Measurements from ENCODE around the gene ABHD10. TPM values are rescaled to one million over a fixed set of nuclear protein-coding genes. Genes with fewer than 3 reads are reported as not detected.

The ABHD10 gene
- total RNA-seq, 1 donor from 2014 or later = 40.2 TPM

- H3K27me3 Mint-ChIP-seq = peaks cover 27% of the 10 kb centered on the region
- no peaks in the 10 kb centered on the region for H3K9me3 Mint-ChIP-seq
- no peak overlapping the region for H3K27ac Mint-ChIP-seq
- H3K36me3 Mint-ChIP-seq = peaks cover 5% of the 10 kb centered on the region
- TF ChIP-seq CTCF (conservative IDR thresholded peaks at IDR 0.05) = no peak
- H3K4me3 Mint-ChIP-seq = peak overlapping the region; percentile 93
- H3K4me1 Mint-ChIP-seq (ENCODE audit: unreplicated experiment) = peaks cover 42% of the 10 kb centered on the region
- DNase-seq (ENCODE audit: extremely low spot score, unreplicated experiment) = no peak
Observed at GRCh38 chr3:112000966-112001365, 22.1 kb downstream of the ABHD10 start.

- peaks cover 27% of the 10 kb centered on the region for H3K27me3 Mint-ChIP-seq
- peaks cover 42% of the 10 kb centered on the region for H3K4me1 Mint-ChIP-seq (ENCODE audit: unreplicated experiment)
- no peak for DNase-seq (ENCODE audit: extremely low spot score, unreplicated experiment)
- no peaks in the 10 kb centered on the region for H3K9me3 Mint-ChIP-seq
- peak overlapping the region; percentile 4 for H3K4me3 Mint-ChIP-seq
- no peak overlapping the region for H3K27ac Mint-ChIP-seq
- H3K36me3 Mint-ChIP-seq = peaks cover 5% of the 10 kb centered on the region
- no peak for TF ChIP-seq CTCF (conservative IDR thresholded peaks at IDR 0.05)
Observed at GRCh38 chr3:112001526-112001925, 22.7 kb downstream of the ABHD10 start.

GRCh38 chr3:112002096-112002971 is 23.5 kb downstream of the ABHD10 start:
- Mint-ChIP-seq H3K27ac (no peak overlapping the region), H3K36me3 (peaks cover 5% of the 10 kb centered on the region), H3K27me3 (peaks cover 27% of the 10 kb centered on the region), H3K4me3 (no peak overlapping the region), H3K9me3 (no peaks in the 10 kb centered on the region), H3K4me1 (ENCODE audit: unreplicated experiment) (peaks cover 42% of the 10 kb centered on the region)
- DNase-seq (ENCODE audit: extremely low spot score, unreplicated experiment) = no peak
- TF ChIP-seq CTCF (conservative IDR thresholded peaks at IDR 0.05) = no peak

- Mint-ChIP-seq H3K4me1 (ENCODE audit: unreplicated experiment) (peaks cover 42% of the 10 kb centered on the region), H3K36me3 (peaks cover 5% of the 10 kb centered on the region), H3K4me3 (no peak overlapping the region), H3K9me3 (no peaks in the 10 kb centered on the region), H3K27ac (peak overlapping the region; percentile 59), H3K27me3 (peaks cover 27% of the 10 kb centered on the region)
- TF ChIP-seq CTCF (conservative IDR thresholded peaks at IDR 0.05) = no peak
- DNase-seq (ENCODE audit: extremely low spot score, unreplicated experiment) = no peak
Observed at GRCh38 chr3:112003321-112004080, 24.7 kb downstream of the ABHD10 start.

GRCh38 chr3:112004187-112004586 is 25.4 kb downstream of the ABHD10 start:
- DNase-seq (ENCODE audit: extremely low spot score, unreplicated experiment) = no peak
- peaks cover 4% of the 10 kb centered on the region for H3K9me3 Mint-ChIP-seq
- no peak overlapping the region for H3K27ac Mint-ChIP-seq
- H3K27me3 Mint-ChIP-seq = peaks cover 23% of the 10 kb centered on the region
- no peak for TF ChIP-seq CTCF (conservative IDR thresholded peaks at IDR 0.05)
- H3K36me3 Mint-ChIP-seq = peaks cover 5% of the 10 kb centered on the region
- H3K4me1 Mint-ChIP-seq (ENCODE audit: unreplicated experiment) = peaks cover 38% of the 10 kb centered on the region
- no peak overlapping the region for H3K4me3 Mint-ChIP-seq

Measured in type B pancreatic cell (in vitro differentiated cells).